ENCODE data around the gene SERPINB2. TPM values are rescaled to one million over a fixed set of nuclear protein-coding genes. Genes with fewer than 3 reads are reported as not detected.

Gene SERPINB2
- polyA plus RNA-seq, 1 experiment: 6.9 TPM

GRCh38 chr18:63949068-63949737 lies 61.7 kb downstream of the SERPINB2 start, which contains the start of gene HMSD:
HMSD (plus strand) TSS chr18:63949301; CDS start chr18:63953456, 4,155 bp downstream.
- CTCF ChIA-PET: interaction anchor here (1.0 to 1.2 kb wide), 3 partner anchors 12 to 45 kb away, joined by 5 to 8 read pairs (median 6); no protein-coding TSS in a partner anchor
- H3K27me3 ChIP-seq (ENCODE audit: control insufficient read depth, insufficient read depth, low read length): no peaks in the 10 kb centered on the region
- H3K4me3 ChIP-seq (ENCODE audit: low read depth, low read length): peak within 1 kb of the TSS; percentile 54
- H3K27ac ChIP-seq (ENCODE audit: low read depth, low read length): no peak within 1 kb of the TSS
- H3K9me3 ChIP-seq (ENCODE audit: control insufficient read depth, insufficient read depth, low read length): no peaks in the 10 kb centered on the region
- peak; percentile 42 for TF ChIP-seq CTCF (IDR thresholded peaks at IDR 0.05; ENCODE audit: low read depth, low read length)
- no peak for DNase-seq (ENCODE audit: low read depth, low spot score)
- POLR2A ChIA-PET: no interaction called here

GRCh38 chr18:63951302-63951705 lies 63.8 kb downstream of the SERPINB2 start:
- Histone ChIP-seq H3K9me3 (ENCODE audit: control insufficient read depth, insufficient read depth, low read length) (no peaks in the 10 kb centered on the region), H3K27me3 (ENCODE audit: control insufficient read depth, insufficient read depth, low read length) (no peaks in the 10 kb centered on the region), H3K27ac (ENCODE audit: low read depth, low read length) (no peak overlapping the region), H3K4me3 (ENCODE audit: low read depth, low read length) (no peak overlapping the region)
- POLR2A ChIA-PET: no interaction called here
- peak; percentile 42 for TF ChIP-seq CTCF (IDR thresholded peaks at IDR 0.05; ENCODE audit: low read depth, low read length)
- no peak for DNase-seq (ENCODE audit: low read depth, low spot score)
- CTCF ChIA-PET: interaction anchor here (1.0 to 1.3 kb wide), 2 partner anchors 12 to 43 kb away, joined by 4 to 15 read pairs; no protein-coding TSS in a partner anchor

Other genes with a start within 250 kb of the SERPINB2 start
- not detected in 2 replicates for gene SERPINB4, start 243.4 kb upstream of the SERPINB2 start, polyA plus RNA-seq (2011; rRNA removed)
- gene SERPINB3, start 225.8 kb upstream of the SERPINB2 start, polyA plus RNA-seq (2011; rRNA removed): not detected in 2 replicates
- not detected in 2 replicates for gene SERPINB11, start 184.7 kb upstream of the SERPINB2 start, polyA plus RNA-seq (2011; rRNA removed)
- gene SERPINB7, start 112.3 kb upstream of the SERPINB2 start, polyA plus RNA-seq (2011; rRNA removed): 23.1 and 28.1 TPM in 2 replicates
- 0.19 TPM in 1 of 2 replicates, not detected in the other for gene SERPINB10, start 20.3 kb downstream of the SERPINB2 start, polyA plus RNA-seq (2011; rRNA removed)
- 0.63 and 1.2 TPM in 2 replicates for gene HMSD, start 61.6 kb downstream of the SERPINB2 start, polyA plus RNA-seq (2011; rRNA removed)
- 14.7 and 17.9 TPM in 2 replicates for gene SERPINB8, start 82.4 kb downstream of the SERPINB2 start, polyA plus RNA-seq (2011; rRNA removed)

Measured in AG04450 (cell line).